Stimulated activated naive CD8-positive, alpha-beta T cell treated with anti-CD3 and anti-CD28 coated beads, Interleukin-15, amount 100 ng/mL, for 72 hours (primary cell): Measurements from ENCODE around the gene KLHL17.

Experiments used
- ATAC-seq: fragments of 150-1000 bp; cut with Tn5 transposase; 2 replicates; pipeline ENCODE4 v1.10.0; 2021; ENCODE audit warnings: mild to moderate bottlenecking, moderate library complexity
- DNase-seq, 2 donors: peaks; one replicate each; pipeline ENCODE4 v3.0.0; 2021 to 2022
- H3K27ac Mint-ChIP-seq, 2 donors: one replicate each; pipeline ENCODE4 v1.8.0; 2022; ENCODE audit warnings: mild to moderate bottlenecking in 2 of 2, mixed read lengths in 2 of 2, moderate library complexity in 2 of 2
- H3K27me3 Mint-ChIP-seq: one replicate; pipeline ENCODE4 v1.8.0; 2022; ENCODE audit warnings: mixed read lengths
- H3K4me1 Mint-ChIP-seq: one replicate; pipeline ENCODE4 v1.8.0; 2022; ENCODE audit warnings: mild to moderate bottlenecking, mixed read lengths
- H3K4me3 Mint-ChIP-seq, 2 donors: one replicate each; pipeline ENCODE4 v1.8.0; 2022; ENCODE audit warnings: mild to moderate bottlenecking in 2 of 2, mixed read lengths in 2 of 2, moderate library complexity in 1 of 2
- H3K9me3 Mint-ChIP-seq, 2 donors: one replicate each; pipeline ENCODE4 v1.8.0; 2022; ENCODE audit warnings: mixed read lengths in 2 of 2

KLHL17 gene

DNA sequence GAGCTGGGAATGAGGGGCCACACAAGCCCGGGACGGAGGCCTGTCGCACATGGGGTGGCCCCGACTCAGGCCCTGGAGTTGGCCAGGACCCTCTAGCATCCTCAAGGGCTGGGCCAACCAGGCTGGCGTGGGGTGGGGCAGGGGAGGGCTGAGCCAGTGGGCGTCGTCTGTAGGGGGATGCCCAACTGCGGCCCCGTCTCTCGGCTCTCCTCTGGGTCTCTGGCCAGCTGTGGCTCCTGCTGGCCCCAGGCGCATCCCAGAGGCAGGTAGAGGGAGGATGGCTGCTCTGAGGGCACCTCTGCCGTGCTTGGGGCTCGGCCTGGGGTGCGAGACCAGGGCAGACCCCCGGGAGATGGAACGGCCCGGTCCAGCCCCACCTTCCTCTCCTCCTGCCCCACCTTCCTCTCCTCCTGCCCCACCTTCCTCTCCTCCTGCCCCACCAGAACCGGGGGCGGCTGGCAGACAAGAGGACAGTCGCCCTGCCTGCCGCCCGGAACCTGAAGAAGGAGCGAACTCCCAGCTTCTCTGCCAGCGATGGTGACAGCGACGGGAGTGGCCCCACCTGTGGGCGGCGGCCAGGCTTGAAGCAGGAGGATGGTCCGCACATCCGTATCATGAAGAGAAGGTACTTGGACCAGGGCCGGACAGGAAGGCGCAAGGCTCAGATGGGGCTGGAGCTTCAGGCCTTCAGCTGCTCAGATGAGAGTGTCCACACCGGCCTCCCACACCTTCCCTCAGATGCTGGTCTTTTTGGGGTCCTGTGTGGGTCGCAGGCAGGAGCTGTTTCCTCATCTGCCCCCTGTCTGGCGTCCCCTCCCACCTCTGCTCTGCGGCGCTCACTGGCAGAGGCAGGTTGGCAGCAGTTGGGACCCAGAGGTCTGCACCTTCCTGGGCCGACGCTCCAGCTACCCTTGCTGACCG lies 30.4 kb upstream of the KLHL17 start:
- Mint-ChIP-seq H3K4me1 (peaks cover 5% of the 10 kb centered on the region), H3K9me3 (no peaks in the 10 kb centered on the region), H3K4me3 (no peak overlapping the region), H3K27me3 (peaks cover 88% of the 10 kb centered on the region), H3K27ac (peak overlapping the region in 1 of 2 donors; percentile 71)
- DNase-seq (no peak), ATAC-seq (no peak)

DNA sequence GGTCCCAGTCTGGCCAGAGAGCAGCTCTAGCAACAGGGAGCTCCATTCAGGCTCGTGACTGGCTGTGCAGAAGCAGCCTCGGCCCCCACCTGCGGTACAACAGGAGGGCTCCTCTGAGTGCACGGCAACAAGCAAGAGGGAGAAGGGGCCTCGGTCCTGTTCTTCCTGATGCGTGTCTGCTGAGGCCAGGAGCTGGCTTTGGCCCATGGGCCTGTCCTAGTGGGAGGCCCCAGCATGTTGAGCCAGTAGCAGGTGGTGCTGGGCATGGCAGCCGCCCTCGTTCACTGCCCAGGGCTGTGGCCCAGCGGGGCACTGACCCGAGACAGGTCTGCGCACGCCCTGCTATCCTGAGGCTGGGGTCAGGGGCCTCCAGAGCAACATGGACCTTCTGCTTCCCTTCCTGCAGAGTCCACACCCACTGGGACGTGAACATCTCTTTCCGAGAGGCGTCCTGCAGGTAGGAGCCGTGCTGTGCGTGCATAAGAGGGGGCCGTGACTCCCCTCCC lies 29.7 kb upstream of the KLHL17 start:
- no peak for ATAC-seq
- H3K4me3 Mint-ChIP-seq, result no peak overlapping the region

DNA sequence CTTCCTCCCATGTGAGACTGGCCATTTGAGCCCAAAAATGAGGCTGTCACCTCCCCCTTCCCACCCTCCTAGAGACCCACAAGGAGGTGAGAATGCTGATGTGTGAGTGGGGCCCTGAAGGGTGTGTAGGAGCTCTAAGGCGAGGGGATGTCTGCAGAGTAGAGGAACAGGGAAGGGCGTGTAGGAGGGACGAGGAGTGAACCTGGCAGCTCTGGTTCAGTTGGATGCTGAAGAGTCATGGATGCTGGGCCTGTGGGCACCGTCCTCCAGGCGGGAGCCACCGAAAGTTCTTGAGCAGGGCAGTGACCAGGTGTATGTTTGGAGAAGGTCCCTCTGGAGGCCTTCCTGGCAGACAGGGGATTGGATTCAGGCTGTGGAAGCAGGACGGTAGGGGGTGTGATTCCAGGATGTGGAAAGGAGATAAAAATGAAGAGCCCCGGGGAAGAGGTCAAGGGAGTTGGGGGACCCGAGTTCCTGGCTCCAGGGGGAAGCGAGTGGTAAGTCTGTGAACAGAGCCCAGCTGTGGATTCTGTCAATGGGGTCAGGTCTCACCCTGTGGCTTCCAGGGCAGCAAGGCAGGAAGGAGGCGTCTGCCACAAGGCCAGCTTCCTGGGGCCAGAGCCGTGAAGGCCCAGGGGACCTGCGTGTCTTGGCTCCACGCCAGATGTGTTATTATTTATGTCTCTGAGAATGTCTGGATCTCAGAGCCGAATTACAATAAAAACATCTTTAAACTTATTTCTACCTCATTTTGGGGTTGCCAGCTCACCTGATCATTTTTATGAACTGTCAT lies 28.8 kb upstream of the KLHL17 start:
- Mint-ChIP-seq H3K4me3 (no peak overlapping the region), H3K27ac (no peak overlapping the region), H3K9me3 (no peaks in the 10 kb centered on the region), H3K4me1 (no peaks in the 10 kb centered on the region), H3K27me3 (peaks cover 84% of the 10 kb centered on the region)
- ATAC-seq (no peak), DNase-seq (no peak)

More for the DNA sequence above, 29.7 kb upstream of the KLHL17 start:
- peaks cover 88% of the 10 kb centered on the region for H3K27me3 Mint-ChIP-seq
- peaks cover 5% of the 10 kb centered on the region for H3K4me1 Mint-ChIP-seq
- no peak overlapping the region for H3K27ac Mint-ChIP-seq
- H3K9me3 Mint-ChIP-seq, result no peaks in the 10 kb centered on the region
- no peak for DNase-seq

DNA sequence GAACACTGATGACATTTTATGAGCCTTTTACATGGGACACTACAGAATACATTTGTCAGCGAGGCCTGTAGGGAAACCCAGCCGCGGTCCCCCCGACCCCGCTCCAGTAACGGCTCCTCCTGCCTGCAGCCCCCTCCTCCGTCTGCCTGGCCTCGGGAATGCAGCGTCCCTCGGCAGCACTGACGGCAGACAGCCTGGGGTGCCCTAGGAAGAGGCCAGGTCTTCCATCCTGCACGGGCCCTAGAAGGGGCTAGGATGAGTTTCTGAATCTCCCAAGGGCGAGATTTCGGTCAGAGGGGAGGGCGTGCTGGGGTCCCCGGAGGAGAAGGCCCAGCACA lies 28.2 kb upstream of the KLHL17 start:
- H3K4me1 Mint-ChIP-seq, result no peaks in the 10 kb centered on the region
- no peak overlapping the region for H3K4me3 Mint-ChIP-seq
- H3K9me3 Mint-ChIP-seq, result no peaks in the 10 kb centered on the region
- ATAC-seq (no peak), DNase-seq (no peak)
- peaks cover 84% of the 10 kb centered on the region for H3K27me3 Mint-ChIP-seq
- H3K27ac Mint-ChIP-seq, result no peak overlapping the region

DNA sequence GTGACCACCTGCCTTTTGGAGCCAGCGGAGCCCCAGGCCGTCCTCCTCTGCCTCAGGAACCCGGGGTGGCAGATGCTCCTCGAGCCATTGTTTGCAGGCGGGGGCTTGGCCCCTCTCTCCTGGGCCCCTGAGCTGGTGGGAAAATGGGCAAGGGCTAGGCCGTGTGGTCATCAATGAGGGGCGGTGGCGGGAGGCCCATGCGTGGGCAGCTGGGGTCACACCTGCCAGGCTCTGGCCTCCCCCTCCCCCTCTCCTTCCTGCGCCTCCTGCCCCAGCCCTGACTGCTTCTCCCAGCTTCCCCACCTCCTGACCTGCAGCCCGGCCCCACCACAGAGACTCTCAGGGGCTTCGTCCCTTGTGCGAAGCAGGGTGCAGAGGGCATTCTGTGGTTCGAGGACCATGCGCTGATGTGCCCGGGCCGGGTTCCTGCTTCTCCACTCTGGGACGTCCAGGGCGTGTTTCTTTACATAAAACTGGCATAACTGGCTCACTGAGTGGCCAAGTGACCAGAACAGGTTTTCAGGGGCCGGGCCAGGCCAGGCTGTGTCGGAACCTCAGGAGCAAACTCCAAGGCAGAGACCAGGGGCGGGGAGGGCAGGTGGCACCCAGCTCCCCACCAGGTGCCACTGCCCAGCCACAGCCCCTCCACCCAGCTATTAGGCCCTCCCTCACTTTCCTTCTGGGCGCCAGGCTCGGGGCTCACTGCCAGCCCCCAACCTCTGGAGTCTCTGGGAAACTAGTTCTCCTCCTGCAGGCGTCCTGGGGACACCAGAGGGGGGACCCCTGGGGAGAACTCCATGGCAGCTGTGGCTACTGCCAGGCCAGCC lies 27.4 kb upstream of the KLHL17 start:
- peaks cover 84% of the 10 kb centered on the region for H3K27me3 Mint-ChIP-seq
- no peak for DNase-seq
- H3K27ac Mint-ChIP-seq, result no peak overlapping the region
- H3K9me3 Mint-ChIP-seq, result no peaks in the 10 kb centered on the region
- no peaks in the 10 kb centered on the region for H3K4me1 Mint-ChIP-seq
- no peak for ATAC-seq
- no peak overlapping the region for H3K4me3 Mint-ChIP-seq

DNA sequence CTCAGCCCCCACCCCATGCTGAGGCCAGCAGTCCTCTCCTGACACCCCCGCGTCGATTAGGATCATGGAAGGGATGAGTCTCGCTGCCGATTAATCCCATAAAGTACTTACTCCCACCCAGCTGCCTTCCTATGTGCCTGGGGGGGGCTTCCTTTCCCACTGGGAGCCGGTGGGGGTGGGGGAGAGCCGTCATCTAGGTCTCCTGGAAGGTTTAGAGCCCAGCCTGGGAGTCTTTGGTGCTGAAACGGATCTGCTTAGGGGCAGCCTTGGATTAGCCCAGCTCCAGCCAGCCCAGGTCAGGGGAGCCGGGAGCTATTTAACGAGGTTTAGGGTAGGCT lies 26.8 kb upstream of the KLHL17 start:
- ATAC-seq, result no peak

DNA sequence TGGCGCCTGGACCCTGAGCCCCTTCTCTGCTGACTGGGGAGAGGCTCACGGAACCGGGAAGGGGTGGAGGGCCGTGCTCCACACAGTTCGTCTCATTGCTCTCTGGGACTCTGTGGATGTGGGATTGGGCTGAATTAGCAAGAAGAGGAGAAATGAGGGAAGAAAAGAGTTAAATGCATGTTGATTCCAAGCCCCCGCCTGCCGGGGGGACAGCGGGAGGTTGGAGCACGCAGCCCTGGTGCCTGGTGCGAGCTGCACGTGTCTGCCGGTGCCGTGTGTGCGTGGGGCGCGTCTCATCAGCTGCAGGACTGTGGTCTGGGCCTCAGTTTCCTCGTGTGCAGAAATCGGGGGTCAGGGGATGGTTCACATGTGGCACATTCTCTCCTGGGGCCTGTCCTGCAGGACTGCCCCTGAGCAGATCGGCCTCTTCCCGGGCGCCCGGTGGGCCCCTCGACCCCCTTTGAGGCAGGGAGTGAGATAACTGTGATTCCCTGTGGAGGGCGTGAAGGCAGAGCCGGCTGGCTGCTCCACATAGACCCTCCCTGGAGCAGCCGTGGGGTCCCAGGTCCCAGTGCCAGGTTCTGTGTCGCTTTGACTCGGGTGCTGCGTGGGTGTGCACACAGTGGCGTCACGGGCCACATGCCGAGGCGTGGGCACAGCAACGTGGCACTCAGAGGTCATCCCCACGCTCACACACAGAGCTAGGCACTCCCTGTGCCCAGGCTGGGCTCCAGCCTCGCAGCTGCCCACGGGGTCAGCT lies 25.2 kb upstream of the KLHL17 start:
- Mint-ChIP-seq H3K27ac (no peak overlapping the region), H3K4me1 (no peaks in the 10 kb centered on the region), H3K27me3 (peaks cover 85% of the 10 kb centered on the region), H3K4me3 (no peak overlapping the region), H3K9me3 (no peaks in the 10 kb centered on the region)
- no peak for ATAC-seq
- no peak for DNase-seq

More for the DNA sequence above, 26.8 kb upstream of the KLHL17 start:
- DNase-seq, result no peak
- no peak overlapping the region for H3K4me3 Mint-ChIP-seq
- no peaks in the 10 kb centered on the region for H3K4me1 Mint-ChIP-seq
- H3K27ac Mint-ChIP-seq, result no peak overlapping the region
- H3K9me3 Mint-ChIP-seq, result no peaks in the 10 kb centered on the region
- peaks cover 84% of the 10 kb centered on the region for H3K27me3 Mint-ChIP-seq

DNA sequence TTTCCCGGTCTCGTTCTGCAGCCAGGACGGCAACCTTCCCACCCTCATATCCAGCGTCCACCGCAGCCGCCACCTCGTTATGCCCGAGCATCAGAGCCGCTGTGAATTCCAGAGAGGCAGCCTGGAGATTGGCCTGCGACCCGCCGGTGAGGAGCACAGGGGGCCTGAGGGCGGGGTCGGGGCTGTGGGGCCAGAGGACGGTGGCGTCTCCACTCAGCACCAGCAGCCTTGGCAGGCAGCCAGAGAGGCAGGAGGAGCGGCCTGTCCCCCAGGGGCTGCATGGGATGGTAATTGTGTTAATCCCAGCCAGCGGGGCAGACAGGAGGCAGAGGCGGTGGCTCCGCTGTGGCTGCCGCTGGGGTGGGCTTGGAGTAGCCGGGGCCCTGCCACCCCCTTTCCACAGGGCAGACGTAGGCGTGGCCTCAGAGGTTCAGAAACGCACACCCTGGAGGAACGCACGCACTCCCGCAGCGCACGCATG lies 24.6 kb upstream of the KLHL17 start:
- H3K9me3 Mint-ChIP-seq, result no peaks in the 10 kb centered on the region
- ATAC-seq (no peak), DNase-seq (no peak)
- H3K4me3 Mint-ChIP-seq, result no peak overlapping the region
- H3K27me3 Mint-ChIP-seq, result peaks cover 84% of the 10 kb centered on the region
- H3K27ac Mint-ChIP-seq, result no peak overlapping the region
- H3K4me1 Mint-ChIP-seq, result peaks cover 3% of the 10 kb centered on the region

DNA sequence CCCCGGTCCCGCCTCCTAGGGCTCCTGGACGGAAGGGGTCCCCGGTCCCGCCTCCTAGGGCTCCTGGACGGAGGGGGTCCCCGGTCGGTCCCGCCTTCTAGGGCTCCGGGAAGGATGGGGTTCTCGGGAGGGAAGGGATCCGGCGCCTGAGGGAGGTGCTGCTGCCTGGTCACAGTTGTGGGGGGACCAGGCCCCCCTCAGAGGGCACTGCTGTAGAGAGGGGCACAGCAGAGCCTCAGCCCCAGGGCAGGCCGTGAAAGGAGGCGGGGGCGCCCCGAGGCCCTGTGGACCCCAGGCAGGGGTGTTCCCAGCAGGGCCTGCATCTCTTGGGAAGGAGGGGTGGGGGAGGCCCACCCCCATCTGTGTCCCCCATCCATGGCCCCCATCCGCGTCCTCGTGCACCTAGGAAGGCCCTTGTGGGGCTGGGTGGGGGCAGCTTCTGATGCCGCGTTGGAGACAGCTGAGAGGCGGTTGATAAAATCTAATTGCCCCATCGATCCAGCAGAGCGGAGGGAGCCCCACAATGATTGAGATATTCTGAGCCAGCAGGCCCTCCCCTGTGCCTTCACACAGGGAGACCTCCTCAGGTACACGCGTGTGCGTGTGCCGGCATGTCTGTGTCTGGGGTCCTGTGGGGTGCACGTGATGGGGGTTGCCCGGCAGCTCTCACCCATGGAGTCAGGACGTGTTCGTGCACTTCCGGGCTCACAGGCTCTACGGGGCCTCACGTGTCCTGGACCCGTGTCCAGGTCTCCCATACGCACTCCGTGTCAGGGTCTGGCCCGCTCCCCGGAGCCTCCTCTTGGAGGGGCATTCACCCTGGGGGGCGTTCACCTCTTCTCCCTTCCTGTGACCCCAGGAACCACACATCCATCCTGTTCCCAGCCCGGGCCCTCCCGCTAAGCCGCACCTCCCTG lies 23.8 kb upstream of the KLHL17 start:
- H3K4me1 Mint-ChIP-seq, result peaks cover 11% of the 10 kb centered on the region
- ATAC-seq, result peak; percentile 16
- no peak for DNase-seq
- H3K9me3 Mint-ChIP-seq, result no peaks in the 10 kb centered on the region
- H3K4me3 Mint-ChIP-seq, result no peak overlapping the region
- peaks cover 84% of the 10 kb centered on the region for H3K27me3 Mint-ChIP-seq
- no peak overlapping the region for H3K27ac Mint-ChIP-seq

DNA sequence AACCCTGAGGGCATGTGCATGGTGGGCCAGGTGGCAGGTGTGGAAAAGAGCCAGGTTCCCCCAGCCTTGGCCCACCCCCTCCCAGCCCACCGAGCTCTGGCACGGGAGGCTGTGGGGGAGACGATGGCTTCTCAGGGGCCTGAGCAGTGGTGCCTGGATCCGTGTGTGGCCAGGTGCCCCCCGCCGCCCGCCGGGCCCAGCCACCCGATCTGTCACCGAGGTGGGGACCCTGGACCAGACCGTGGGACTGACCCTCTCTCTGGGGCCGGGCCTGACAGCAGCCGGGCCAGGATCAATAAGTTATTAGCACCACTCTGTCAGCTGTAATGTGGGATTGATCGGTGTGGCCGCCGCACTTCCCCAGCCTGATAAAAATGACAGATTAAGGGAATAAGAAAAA lies 22.9 kb upstream of the KLHL17 start:
- ATAC-seq (no peak), DNase-seq (no peak)
- H3K27me3 Mint-ChIP-seq, result peaks cover 77% of the 10 kb centered on the region
- peaks cover 11% of the 10 kb centered on the region for H3K4me1 Mint-ChIP-seq
- peak overlapping the region in 1 of 2 donors; percentile 77 for H3K27ac Mint-ChIP-seq
- no peak overlapping the region for H3K4me3 Mint-ChIP-seq
- no peaks in the 10 kb centered on the region for H3K9me3 Mint-ChIP-seq

DNA sequence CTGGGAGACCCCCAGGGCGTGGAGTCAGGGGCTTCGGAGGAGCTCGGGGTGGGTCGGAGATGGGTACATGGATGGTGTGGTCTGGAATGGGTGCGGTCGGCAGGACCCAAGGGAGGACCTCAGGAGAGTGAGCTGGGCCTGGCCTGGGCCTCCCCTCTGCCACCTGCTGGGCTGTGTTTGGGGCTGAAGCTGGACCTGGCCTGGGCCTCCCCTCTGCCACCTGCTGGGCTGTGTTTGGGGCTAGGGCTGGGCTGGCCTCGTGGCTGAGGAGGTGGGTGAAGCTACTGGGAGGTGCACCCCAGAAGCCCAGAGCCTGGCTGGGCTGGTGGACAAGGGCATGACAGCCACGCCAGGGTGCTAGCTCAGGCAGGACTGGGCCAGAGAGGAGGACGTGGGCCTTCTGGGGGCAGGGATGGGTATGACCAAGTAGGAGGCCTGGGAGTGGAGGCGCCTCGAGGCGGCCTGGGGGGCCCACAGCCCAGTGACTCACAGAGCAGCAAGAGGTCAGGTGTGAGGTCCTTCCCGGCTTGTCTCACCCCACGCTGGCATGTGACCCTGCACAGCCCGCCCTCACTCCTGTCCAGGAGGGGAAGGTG lies 22.2 kb upstream of the KLHL17 start:
- Mint-ChIP-seq H3K27ac (peak overlapping the region in 1 of 2 donors; percentile 77), H3K4me3 (no peak overlapping the region), H3K9me3 (no peaks in the 10 kb centered on the region), H3K4me1 (peaks cover 15% of the 10 kb centered on the region), H3K27me3 (peaks cover 75% of the 10 kb centered on the region)
- DNase-seq (no peak), ATAC-seq (peak; percentile 35)

DNA sequence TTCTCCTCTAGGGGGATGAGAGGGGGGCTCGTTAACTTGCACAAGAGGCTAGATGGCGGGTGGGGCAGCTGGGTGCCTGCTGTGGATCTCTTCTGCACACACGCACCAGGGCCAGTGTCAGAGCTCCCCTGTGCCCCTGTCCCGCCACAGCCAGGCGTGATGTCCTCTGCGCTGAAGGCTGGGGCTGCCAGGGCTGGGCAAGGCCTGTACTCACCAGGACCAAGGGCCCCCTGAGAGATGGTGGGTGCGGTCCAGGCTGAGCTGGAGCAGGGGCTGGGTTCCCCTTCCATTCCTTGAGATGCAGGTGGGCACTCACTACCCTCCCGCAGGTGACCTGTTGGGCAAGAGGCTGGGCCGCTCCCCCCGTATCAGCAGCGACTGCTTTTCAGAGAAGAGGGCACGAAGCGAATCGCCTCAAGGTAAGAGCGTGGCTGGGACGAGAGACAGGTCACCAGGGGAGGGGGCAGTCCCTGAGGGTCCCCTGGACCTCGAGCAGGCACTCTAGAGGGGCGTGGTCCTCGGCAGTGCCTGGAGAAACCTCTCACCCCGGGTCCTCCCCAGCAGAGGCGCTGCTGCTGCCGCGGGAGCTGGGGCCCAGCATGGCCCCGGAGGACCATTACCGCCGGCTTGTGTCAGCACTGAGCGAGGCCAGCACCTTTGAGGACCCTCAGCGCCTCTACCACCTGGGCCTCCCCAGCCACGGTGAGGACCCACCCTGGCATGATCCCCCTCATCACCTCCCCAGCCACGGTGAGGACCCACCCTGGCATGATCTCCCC lies 21.5 kb upstream of the KLHL17 start:
- Mint-ChIP-seq H3K4me1 (peaks cover 17% of the 10 kb centered on the region), H3K9me3 (no peaks in the 10 kb centered on the region), H3K27me3 (peaks cover 72% of the 10 kb centered on the region), H3K4me3 (no peak overlapping the region), H3K27ac (no peak overlapping the region)
- no peak for ATAC-seq
- DNase-seq, result no peak

DNA sequence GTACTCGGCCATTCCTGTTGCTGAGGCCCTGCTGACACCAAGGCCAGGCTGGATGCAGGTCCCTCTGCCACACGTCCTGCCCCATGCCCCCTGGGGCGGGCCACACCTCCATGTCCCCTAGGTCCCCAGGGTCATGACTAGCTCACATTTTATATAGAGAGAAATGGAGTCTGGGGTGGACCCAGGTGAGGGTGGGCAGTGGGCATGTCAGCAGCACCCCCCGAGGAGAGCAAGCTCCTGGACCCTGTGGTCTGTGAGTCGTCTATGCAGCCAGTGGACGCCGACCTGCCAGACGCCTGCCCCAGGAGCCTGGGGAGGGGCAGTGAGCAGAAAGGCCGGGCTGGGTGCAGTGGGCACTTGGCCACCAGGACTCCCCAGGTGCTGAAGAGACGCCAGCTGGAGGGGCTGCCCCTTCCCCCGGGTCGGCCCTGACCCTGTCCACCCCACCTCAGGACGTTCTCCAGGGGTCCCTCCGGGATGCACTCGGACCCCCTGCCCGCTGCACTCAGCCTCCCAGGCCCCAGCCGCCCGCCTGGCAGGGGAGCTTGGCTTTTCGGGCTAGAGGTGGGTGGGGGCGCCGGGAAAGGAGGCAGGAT lies 20.8 kb upstream of the KLHL17 start:
- Mint-ChIP-seq H3K27me3 (peaks cover 70% of the 10 kb centered on the region), H3K4me1 (peaks cover 17% of the 10 kb centered on the region), H3K9me3 (no peaks in the 10 kb centered on the region)

More for the DNA sequence above, 20.8 kb upstream of the KLHL17 start:
- Mint-ChIP-seq H3K4me3 (no peak overlapping the region), H3K27ac (no peak overlapping the region)
- DNase-seq (no peak), ATAC-seq (no peak)
